AG09319 (cell line): Measurements from ENCODE around the gene ERGIC3.

Experiments used
- DNase-seq: peaks from one replicate; pipeline ENCODE4 v3.0.0-alpha.2; 2010; ENCODE audit warnings: low read depth; ENCODE audit errors: extremely low read depth
- CTCF ChIP-seq: IDR thresholded peaks from 2 replicates; pipeline ENCODE4 v1.5.1; 2011; ENCODE audit warnings: low read depth, mild to moderate bottlenecking, inconsistent platforms, low read length, moderate library complexity

Gene ERGIC3

GRCh38 chr20:35518955-35519354, 22.9 kb upstream of the ERGIC3 start:
- no peak for TF ChIP-seq CTCF
- no peak for DNase-seq

- peak; percentile 42 for TF ChIP-seq CTCF
- no peak for DNase-seq
Measured at GRCh38 chr20:35523298-35523888, 18.5 kb upstream of the ERGIC3 start.

GRCh38 chr20:35525639-35526038, 16.2 kb upstream of the ERGIC3 start:
- TF ChIP-seq CTCF = no peak
- no peak for DNase-seq

- no peak for DNase-seq
Measured at GRCh38 chr20:35527122-35527769, 14.6 kb upstream of the ERGIC3 start.

GRCh38 chr20:35529552-35529951, 12.3 kb upstream of the ERGIC3 start, which contains the start of gene C20orf173:
C20orf173 (minus strand) TSS chr20:35529652; CDS start chr20:35529373, 279 bp downstream.
- no peak for DNase-seq
- no peak for TF ChIP-seq CTCF

More at GRCh38 chr20:35527122-35527769, 14.6 kb upstream of the ERGIC3 start:
- no peak for TF ChIP-seq CTCF

- no peak for TF ChIP-seq CTCF
- no peak for DNase-seq
Measured at GRCh38 chr20:35539756-35540212, 2.1 kb upstream of the ERGIC3 start.

GRCh38 chr20:35541118-35541782, 628 bp upstream of the ERGIC3 start:
- no peak for DNase-seq
- no peak for TF ChIP-seq CTCF
